B cell (primary cell): ENCODE results near the gene SOHLH1. TPM values are rescaled to one million over a fixed set of nuclear protein-coding genes. Genes with fewer than 3 reads are reported as not detected.

Experiments used
- ATAC-seq: fragments of 200-7000 bp; cut with Tn5 transposase; one replicate; pipeline ENCODE4 v1.10.0; 2021; ENCODE audit warnings: low read depth, mild to moderate bottlenecking, moderate number of reproducible peaks, moderate library complexity
- CTCF ChIA-PET: fragments of 350-600 bp; sonication (Branson Sonifier 250); formaldehyde crosslinking; loops from one replicate; lab custom pipeline; 2021; ENCODE audit warnings: antibody characterized with exemption, inconsistent platforms; lab: Charles Lee
- POLR2A ChIA-PET: fragments of 350-600 bp; sonication (Branson Sonifier 250); formaldehyde crosslinking; loops from one replicate; lab custom pipeline; 2021; ENCODE audit warnings: antibody characterized with exemption; lab: Charles Lee
- DNase-seq: peaks from one replicate; pipeline ENCODE4 v3.0.0; 2013
- H2AFZ ChIP-seq: 2 replicates; pipeline ENCODE4 v1.6.1; 2012; ENCODE audit warnings: mild to moderate bottlenecking, low read depth, low read length; ENCODE audit not compliant: insufficient read depth, poor library complexity, severe bottlenecking
- H3K27ac ChIP-seq, 2 donors: 1 replicate in 1 of 2; 2 replicates in 1 of 2; pipeline ENCODE4 v1.5.1; 2012 to 2013; ENCODE audit warnings: low read length in 2 of 2, mild to moderate bottlenecking in 2 of 2, moderate library complexity in 1 of 2
- H3K27me3 ChIP-seq, 4 experiments: fragments of 200-600 bp in 1 of 4; sonication (generic) in 1 of 4; replicated peaks in 1 of 4; 1 replicate in 2 of 4; 2 replicates in 2 of 4; pipeline versions ENCODE4 v1.6.1 to v1.7.0; 2013 to 2016; ENCODE audit warnings: low read length in 3 of 4, mild to moderate bottlenecking in 2 of 4, mixed read lengths in 1 of 4, moderate library complexity in 1 of 4; ENCODE audit not compliant: insufficient read depth in 4 of 4, control insufficient read depth in 3 of 4; ENCODE audit errors: control extremely low read depth in 1 of 4
- H3K36me3 ChIP-seq, 2 experiments: replicated peaks in 1 of 2; 1 replicate in 1 of 2; 2 replicates in 1 of 2; pipeline versions ENCODE4 v1.6.1 to v1.7.1; 2013; ENCODE audit warnings: low read length in 1 of 2; ENCODE audit not compliant: insufficient read depth in 2 of 2, control insufficient read depth in 1 of 2; ENCODE audit errors: control extremely low read depth in 1 of 2, extremely low read depth in 1 of 2
- H3K4me1 ChIP-seq, 2 donors: fragments of 200-600 bp in 1 of 2; sonication (generic) in 1 of 2; 1 replicate in 1 of 2; 2 replicates in 1 of 2; pipeline versions ENCODE4 v1.5.1 to v1.6.1; 2013 to 2017; ENCODE audit warnings: low read length in 2 of 2; ENCODE audit not compliant: control insufficient read depth in 2 of 2, insufficient read depth in 2 of 2
- H3K4me2 ChIP-seq: replicated peaks from 2 replicates; pipeline ENCODE3; 2012; ENCODE audit warnings: mild to moderate bottlenecking, low read depth, low read length; ENCODE audit not compliant: poor library complexity, severe bottlenecking
- H3K4me3 ChIP-seq, 5 experiments: fragments of 200-600 bp in 1 of 5; sonication (generic) in 1 of 5; 1 replicate in 3 of 5; 2 replicates in 2 of 5; pipeline versions ENCODE4 v1.5.1 to v1.7.0; 2011 to 2016; ENCODE audit warnings: low read length in 4 of 5, mild to moderate bottlenecking in 4 of 5, low read depth in 2 of 5, control low read depth in 1 of 5, moderate library complexity in 1 of 5; ENCODE audit not compliant: insufficient read depth in 1 of 5; ENCODE audit errors: control extremely low read depth in 1 of 5, extremely low read depth in 1 of 5
- H3K79me2 ChIP-seq: fragments of 200-600 bp; sonication (generic); one replicate; pipeline ENCODE4 v1.6.0; 2016; ENCODE audit warnings: low read length; ENCODE audit not compliant: control insufficient read depth, insufficient read depth
- H3K9ac ChIP-seq: fragments of 200-600 bp; sonication (generic); 2 replicates; pipeline ENCODE4 v1.6.1; 2017; ENCODE audit warnings: mild to moderate bottlenecking, low read length, moderate library complexity
- H3K9me3 ChIP-seq, 3 donors: one replicate each; pipeline versions ENCODE4 v1.6.1 to v1.7.1; 2013; ENCODE audit warnings: low read length in 2 of 3; ENCODE audit not compliant: control insufficient read depth in 2 of 3, insufficient read depth in 1 of 3; ENCODE audit errors: control extremely low read depth in 1 of 3
- H4K20me1 ChIP-seq: 2 replicates; pipeline ENCODE4 v1.6.0; 2012; ENCODE audit warnings: mild to moderate bottlenecking, low read length; ENCODE audit not compliant: insufficient read depth, control insufficient read depth, poor library complexity, severe bottlenecking
- H3K27ac Mint-ChIP-seq: one replicate; pipeline ENCODE4 v1.8.0; 2021; ENCODE audit warnings: mixed read lengths
- H3K27me3 Mint-ChIP-seq: one replicate; pipeline ENCODE4 v1.8.0; 2021; ENCODE audit warnings: mixed read lengths
- H3K4me1 Mint-ChIP-seq: one replicate; pipeline ENCODE4 v1.8.0; 2021; ENCODE audit warnings: mixed read lengths
- H3K4me3 Mint-ChIP-seq: one replicate; pipeline ENCODE4 v1.8.0; 2021; ENCODE audit warnings: mixed read lengths
- H3K9me3 Mint-ChIP-seq: one replicate; pipeline ENCODE4 v1.8.0; 2022; ENCODE audit warnings: mixed read lengths; ENCODE audit not compliant: insufficient read depth
- CTCF ChIP-seq: fragments of 200-600 bp; IDR thresholded peaks from one replicate; pipeline ENCODE4 v1.8.0; 2022; ENCODE audit warnings: antibody characterized with exemption, mild to moderate bottlenecking
- EZH2 ChIP-seq: IDR thresholded peaks from 2 replicates; pipeline ENCODE4 v1.6.1; 2012; ENCODE audit warnings: borderline replicate concordance, low read depth, mild to moderate bottlenecking, moderate library complexity, low read length; ENCODE audit not compliant: insufficient read depth, poor library complexity, severe bottlenecking
- WGBS: methylation state at CpG from one replicate; pipeline ENCODE4 v1.1.5; 2013; ENCODE audit warnings: missing lambda C conversion rate; ENCODE audit not compliant: insufficient coverage; 5-methylcytosine and 5-hydroxymethylcytosine counted together
- intact Hi-C: fragments of 100-400 bp; cut with micrococcal nuclease; formaldehyde crosslinking; loops from one replicate; pipeline ENCODE4 v1.10.0; 2022
- polyA plus RNA-seq: library from polyadenylated mRNA; depleted of rRNA; stranded (reverse); fragments of >200 nt; gene quantifications from 2 replicates; pipeline ENCODE4 v1.2.3, GENCODE V29; 2012
- total RNA-seq, 2 donors: library from RNA; stranded (reverse); fragments of 120-200 nt in 1 of 2; gene quantifications; 1 replicate in 1 of 2; 2 replicates in 1 of 2; pipeline versions ENCODE4 v1.2.3 to v1.2.4, GENCODE V29; 2013 to 2022

SOHLH1 gene
- total and polyA plus RNA-seq, 2 donors (not counting 1 experiment from before 2014, with no cell fraction given), result not detected

DNA sequence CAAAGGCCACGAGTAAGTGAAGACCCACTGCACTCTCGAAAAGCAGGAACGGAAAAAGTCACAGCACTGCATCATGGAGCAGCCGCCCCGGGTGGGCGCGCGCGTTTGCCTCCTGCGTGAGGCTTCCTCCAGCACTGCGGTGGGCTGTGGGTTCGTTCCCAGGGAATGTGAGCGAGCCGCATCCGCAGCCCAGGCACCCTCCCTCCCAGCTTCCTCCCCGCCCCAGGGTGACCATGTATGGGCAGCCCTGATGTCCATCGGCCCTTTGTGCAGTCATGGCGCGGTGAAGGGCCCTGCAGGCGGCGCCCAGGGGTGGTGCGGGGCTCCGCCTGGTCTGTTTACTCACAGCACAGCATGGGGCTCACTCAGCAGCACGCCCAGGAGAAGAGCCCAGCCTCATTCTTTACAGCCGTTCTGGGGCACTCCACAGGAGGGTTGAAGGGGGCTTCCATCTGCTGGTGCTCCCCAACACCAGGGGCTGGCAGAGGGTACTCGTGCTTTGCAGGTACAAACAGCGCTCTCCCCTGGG, 35.4 kb upstream of the SOHLH1 start:
- DNase-seq (no peak), ATAC-seq (no peak)
- H3K36me3 ChIP-seq, result no peaks in the 10 kb centered on the region
- Mint-ChIP-seq H3K27me3 (peaks cover 10% of the 10 kb centered on the region), H3K9me3 (peaks cover 10% of the 10 kb centered on the region), H3K4me1 (no peaks in the 10 kb centered on the region), H3K4me3 (no peak overlapping the region), H3K27ac (no peak overlapping the region)
- TF ChIP-seq EZH2 (no peak), CTCF (no peak)
- no peak overlapping the region for H3K27ac ChIP-seq
- no peak overlapping the region for H3K4me2 ChIP-seq
- intact Hi-C loops, result no loop called here
- H4K20me1 ChIP-seq, result no peaks in the 10 kb centered on the region
- H3K9me3 ChIP-seq, result peaks cover 0 to 34% (median 7%) of the 10 kb centered on the region in 3 donors
- WGBS, result 81% methylated on average over 27 of the region's 27 CpGs
- no peaks in the 10 kb centered on the region for H3K27me3 ChIP-seq
- no peak overlapping the region for H3K4me3 ChIP-seq
- no peak overlapping the region for H2AFZ ChIP-seq
- no peaks in the 10 kb centered on the region for H3K79me2 ChIP-seq
- ChIA-PET POLR2A (no interaction called here), CTCF (no interaction called here)
- H3K4me1 ChIP-seq, result no peaks in the 10 kb centered on the region
- H3K9ac ChIP-seq, result no peak overlapping the region

GRCh38 chr9:135732569-135733257, 33.4 kb upstream of the SOHLH1 start:
- ATAC-seq, result no peak
- Histone ChIP-seq H3K27ac (no peak overlapping the region), H3K4me3 (no peak overlapping the region), H3K4me2 (no peak overlapping the region), H3K27me3 (no peaks in the 10 kb centered on the region), H3K9me3 (peaks cover 0 to 36% (median 7%) of the 10 kb centered on the region in 3 donors), H3K79me2 (no peaks in the 10 kb centered on the region), H3K9ac (no peak overlapping the region), H3K36me3 (no peaks in the 10 kb centered on the region), H3K4me1 (no peaks in the 10 kb centered on the region), H4K20me1 (no peaks in the 10 kb centered on the region), H2AFZ (no peak overlapping the region)
- WGBS, result 55% methylated on average over 4 of the region's 6 CpGs
- intact Hi-C loops, result no loop called here
- TF ChIP-seq CTCF (no peak), EZH2 (no peak)
- ChIA-PET POLR2A (no interaction called here), CTCF (no interaction called here)
- Mint-ChIP-seq H3K9me3 (peaks cover 10% of the 10 kb centered on the region), H3K4me3 (no peak overlapping the region), H3K27me3 (peaks cover 16% of the 10 kb centered on the region), H3K27ac (no peak overlapping the region), H3K4me1 (no peaks in the 10 kb centered on the region)
- DNase-seq, result no peak
